ENCODE data around the gene COMMD7. TPM values are rescaled to one million over a fixed set of nuclear protein-coding genes. Genes with fewer than 3 reads are reported as not detected.

The COMMD7 gene
- total and polyA plus RNA-seq, 9 of the 15 experiments (the other 6 are each of a cell fraction or from before 2014, with no cell fraction given) = 11.9 to 69.1 (median 34.7) TPM

DNA sequence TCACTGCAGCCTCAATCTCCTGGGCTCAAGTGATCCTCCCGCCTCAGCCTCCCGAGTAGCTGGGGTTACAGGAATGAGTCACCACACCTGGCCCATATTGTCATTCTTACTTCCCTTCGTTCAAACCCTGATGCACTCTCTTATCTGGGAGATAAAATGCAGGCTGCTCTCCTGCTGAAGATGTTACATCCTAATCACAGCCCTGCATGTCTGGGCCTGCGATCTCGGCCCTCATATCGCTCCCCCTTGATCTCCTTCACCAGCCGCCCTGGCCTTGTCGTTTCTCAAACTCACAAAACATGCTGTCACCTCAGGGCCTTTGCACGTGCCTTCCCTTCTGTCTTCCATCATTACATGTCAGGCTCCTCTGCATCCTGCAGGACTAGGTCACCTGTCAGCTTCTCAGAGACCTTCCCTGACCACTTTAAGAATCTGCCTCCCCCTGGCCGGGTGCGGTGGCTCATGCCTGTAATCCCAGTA, 60.7 kb downstream of the COMMD7 start (continued):
- TF ChIP-seq, protein P1, sequence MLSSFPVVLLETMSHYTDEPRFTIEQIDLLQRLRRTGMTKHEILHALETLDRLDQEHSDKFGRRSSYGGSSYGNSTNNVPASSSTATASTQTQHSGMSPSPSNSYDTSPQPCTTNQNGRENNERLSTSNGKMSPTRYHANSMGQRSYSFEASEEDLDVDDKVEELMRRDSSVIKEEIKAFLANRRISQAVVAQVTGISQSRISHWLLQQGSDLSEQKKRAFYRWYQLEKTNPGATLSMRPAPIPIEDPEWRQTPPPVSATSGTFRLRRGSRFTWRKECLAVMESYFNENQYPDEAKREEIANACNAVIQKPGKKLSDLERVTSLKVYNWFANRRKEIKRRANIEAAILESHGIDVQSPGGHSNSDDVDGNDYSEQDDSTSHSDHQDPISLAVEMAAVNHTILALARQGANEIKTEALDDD (IDR thresholded peaks at IDR 0.05) = no peak
- TF ChIP-seq TOE1 (IDR thresholded peaks at IDR 0.05; ENCODE audit: borderline replicate concordance) (peak; percentile 26; the same call in 1 of the 2 replicates), TOE1 (CRISPR knock-in tag; IDR thresholded peaks at IDR 0.05; ENCODE audit: borderline replicate concordance, low read depth) (no peak), ZNF77 (CRISPR knock-in tag; IDR thresholded peaks at IDR 0.05) (no peak), NBN (IDR thresholded peaks at IDR 0.05; ENCODE audit: low read depth) (0 out of 2 replicates have a peak, but pooled peaks have one; percentile 48), KDM1A (IDR thresholded peaks at IDR 0.05) (peak; percentile 96 to 97), CBFA2T2 (conservative IDR thresholded peaks at IDR 0.05) (peak; percentile 97), ZNF197 (CRISPR knock-in tag; IDR thresholded peaks at IDR 0.05; ENCODE audit: low read depth) (0 out of 2 replicates have a peak, but pooled peaks have one; percentile 25), CC2D1A (IDR thresholded peaks at IDR 0.05) (peak; percentile 90; the same call in 1 of the 2 replicates), GATAD2B (IDR thresholded peaks at IDR 0.05; ENCODE audit: borderline replicate concordance) (peak; percentile 76; the same call in 1 of the 2 replicates)
- TF ChIP-seq, protein P2, sequence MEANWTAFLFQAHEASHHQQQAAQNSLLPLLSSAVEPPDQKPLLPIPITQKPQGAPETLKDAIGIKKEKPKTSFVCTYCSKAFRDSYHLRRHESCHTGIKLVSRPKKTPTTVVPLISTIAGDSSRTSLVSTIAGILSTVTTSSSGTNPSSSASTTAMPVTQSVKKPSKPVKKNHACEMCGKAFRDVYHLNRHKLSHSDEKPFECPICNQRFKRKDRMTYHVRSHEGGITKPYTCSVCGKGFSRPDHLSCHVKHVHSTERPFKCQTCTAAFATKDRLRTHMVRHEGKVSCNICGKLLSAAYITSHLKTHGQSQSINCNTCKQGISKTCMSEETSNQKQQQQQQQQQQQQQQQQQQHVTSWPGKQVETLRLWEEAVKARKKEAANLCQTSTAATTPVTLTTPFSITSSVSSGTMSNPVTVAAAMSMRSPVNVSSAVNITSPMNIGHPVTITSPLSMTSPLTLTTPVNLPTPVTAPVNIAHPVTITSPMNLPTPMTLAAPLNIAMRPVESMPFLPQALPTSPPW (CRISPR knock-in tag; IDR thresholded peaks at IDR 0.05) = peak; percentile 48; the same call in 1 of the 2 replicates
- TF ChIP-seq, protein P3, sequence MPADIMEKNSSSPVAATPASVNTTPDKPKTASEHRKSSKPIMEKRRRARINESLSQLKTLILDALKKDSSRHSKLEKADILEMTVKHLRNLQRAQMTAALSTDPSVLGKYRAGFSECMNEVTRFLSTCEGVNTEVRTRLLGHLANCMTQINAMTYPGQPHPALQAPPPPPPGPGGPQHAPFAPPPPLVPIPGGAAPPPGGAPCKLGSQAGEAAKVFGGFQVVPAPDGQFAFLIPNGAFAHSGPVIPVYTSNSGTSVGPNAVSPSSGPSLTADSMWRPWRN (IDR thresholded peaks at IDR 0.05; ENCODE audit: low read depth) = peak; percentile 57; the same call in 1 of the 2 replicates
- TF ChIP-seq, protein P4, sequence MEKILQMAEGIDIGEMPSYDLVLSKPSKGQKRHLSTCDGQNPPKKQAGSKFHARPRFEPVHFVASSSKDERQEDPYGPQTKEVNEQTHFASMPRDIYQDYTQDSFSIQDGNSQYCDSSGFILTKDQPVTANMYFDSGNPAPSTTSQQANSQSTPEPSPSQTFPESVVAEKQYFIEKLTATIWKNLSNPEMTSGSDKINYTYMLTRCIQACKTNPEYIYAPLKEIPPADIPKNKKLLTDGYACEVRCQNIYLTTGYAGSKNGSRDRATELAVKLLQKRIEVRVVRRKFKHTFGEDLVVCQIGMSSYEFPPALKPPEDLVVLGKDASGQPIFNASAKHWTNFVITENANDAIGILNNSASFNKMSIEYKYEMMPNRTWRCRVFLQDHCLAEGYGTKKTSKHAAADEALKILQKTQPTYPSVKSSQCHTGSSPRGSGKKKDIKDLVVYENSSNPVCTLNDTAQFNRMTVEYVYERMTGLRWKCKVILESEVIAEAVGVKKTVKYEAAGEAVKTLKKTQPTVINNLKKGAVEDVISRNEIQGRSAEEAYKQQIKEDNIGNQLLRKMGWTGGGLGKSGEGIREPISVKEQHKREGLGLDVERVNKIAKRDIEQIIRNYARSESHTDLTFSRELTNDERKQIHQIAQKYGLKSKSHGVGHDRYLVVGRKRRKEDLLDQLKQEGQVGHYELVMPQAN (IDR thresholded peaks at IDR 0.05; ENCODE audit: borderline replicate concordance) = peak; percentile 29; the same call in 1 of the 2 replicates
- TF ChIP-seq, protein P5, sequence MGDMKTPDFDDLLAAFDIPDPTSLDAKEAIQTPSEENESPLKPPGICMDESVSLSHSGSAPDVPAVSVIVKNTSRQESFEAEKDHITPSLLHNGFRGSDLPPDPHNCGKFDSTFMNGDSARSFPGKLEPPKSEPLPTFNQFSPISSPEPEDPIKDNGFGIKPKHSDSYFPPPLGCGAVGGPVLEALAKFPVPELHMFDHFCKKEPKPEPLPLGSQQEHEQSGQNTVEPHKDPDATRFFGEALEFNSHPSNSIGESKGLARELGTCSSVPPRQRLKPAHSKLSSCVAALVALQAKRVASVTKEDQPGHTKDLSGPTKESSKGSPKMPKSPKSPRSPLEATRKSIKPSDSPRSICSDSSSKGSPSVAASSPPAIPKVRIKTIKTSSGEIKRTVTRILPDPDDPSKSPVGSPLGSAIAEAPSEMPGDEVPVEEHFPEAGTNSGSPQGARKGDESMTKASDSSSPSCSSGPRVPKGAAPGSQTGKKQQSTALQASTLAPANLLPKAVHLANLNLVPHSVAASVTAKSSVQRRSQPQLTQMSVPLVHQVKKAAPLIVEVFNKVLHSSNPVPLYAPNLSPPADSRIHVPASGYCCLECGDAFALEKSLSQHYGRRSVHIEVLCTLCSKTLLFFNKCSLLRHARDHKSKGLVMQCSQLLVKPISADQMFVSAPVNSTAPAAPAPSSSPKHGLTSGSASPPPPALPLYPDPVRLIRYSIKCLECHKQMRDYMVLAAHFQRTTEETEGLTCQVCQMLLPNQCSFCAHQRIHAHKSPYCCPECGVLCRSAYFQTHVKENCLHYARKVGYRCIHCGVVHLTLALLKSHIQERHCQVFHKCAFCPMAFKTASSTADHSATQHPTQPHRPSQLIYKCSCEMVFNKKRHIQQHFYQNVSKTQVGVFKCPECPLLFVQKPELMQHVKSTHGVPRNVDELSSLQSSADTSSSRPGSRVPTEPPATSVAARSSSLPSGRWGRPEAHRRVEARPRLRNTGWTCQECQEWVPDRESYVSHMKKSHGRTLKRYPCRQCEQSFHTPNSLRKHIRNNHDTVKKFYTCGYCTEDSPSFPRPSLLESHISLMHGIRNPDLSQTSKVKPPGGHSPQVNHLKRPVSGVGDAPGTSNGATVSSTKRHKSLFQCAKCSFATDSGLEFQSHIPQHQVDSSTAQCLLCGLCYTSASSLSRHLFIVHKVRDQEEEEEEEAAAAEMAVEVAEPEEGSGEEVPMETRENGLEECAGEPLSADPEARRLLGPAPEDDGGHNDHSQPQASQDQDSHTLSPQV (IDR thresholded peaks at IDR 0.05) = no peak; the same call in 1 of the 2 replicates
- TF ChIP-seq, protein P6, sequence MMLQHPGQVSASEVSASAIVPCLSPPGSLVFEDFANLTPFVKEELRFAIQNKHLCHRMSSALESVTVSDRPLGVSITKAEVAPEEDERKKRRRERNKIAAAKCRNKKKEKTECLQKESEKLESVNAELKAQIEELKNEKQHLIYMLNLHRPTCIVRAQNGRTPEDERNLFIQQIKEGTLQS (IDR thresholded peaks at IDR 0.05) = peak; percentile 94
- TF ChIP-seq, protein P6 (CRISPR knock-in tag; conservative IDR thresholded peaks at IDR 0.05) = no peak
- TF ChIP-seq, protein P7, sequence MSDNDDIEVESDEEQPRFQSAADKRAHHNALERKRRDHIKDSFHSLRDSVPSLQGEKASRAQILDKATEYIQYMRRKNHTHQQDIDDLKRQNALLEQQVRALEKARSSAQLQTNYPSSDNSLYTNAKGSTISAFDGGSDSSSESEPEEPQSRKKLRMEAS (CRISPR knock-in tag; IDR thresholded peaks at IDR 0.05) = 0 out of 2 replicates have a peak, but pooled peaks have one; percentile 42
